Hypothalamus (tissue), 51 donors: Measurements from ENCODE around the gene SUN1.

Source experiments
- DNase-seq, 51 donors: peaks; one replicate each; lab custom pipeline; 2025; lab: John Stamatoyannopoulos, UW

Gene SUN1

GRCh38 chr7:888081-889024 is 56.1 kb downstream of the SUN1 start:
- peak in 2 of 51 donors; percentile 24 to 59 for DNase-seq

DNA sequence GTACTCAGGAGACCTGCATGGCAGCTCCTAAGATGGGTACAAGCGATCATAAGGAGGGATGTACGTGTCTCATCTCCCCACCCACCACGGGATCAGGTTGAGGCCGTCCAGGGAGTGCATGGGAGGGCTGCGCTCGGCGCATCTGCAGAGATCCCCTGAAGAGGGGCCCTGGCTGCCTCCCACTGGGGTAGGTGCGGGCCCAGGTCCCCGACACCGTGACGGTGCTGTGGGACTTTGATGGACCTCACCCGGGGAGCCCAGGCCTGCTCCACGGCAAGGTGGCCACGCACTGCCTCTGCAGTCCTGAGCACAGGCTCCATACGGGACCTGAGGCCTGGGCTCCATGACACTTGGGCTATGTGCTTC is 56.7 kb downstream of the SUN1 start:
- DNase-seq, result no peak

DNA sequence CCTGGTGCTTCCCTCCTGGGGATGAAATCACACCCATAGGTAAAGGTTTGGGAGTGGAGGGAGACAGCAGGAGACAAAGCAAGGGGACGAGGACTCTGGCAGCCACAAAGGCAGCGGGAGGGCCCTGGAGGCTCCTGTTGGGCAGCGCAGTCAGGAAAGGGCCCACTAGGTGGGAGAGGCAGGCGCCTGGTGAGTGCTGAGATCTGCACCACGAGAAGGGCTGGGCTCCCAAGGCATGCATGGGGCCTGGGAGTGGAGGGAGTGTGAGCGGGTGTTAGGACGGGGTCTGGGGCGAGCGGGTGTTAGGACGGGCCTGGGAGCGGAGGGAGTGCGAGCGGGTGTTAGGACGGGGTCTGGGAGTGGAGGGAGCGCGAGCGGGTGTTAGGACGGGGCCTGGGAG is 57.1 kb downstream of the SUN1 start:
- no peak for DNase-seq

DNA sequence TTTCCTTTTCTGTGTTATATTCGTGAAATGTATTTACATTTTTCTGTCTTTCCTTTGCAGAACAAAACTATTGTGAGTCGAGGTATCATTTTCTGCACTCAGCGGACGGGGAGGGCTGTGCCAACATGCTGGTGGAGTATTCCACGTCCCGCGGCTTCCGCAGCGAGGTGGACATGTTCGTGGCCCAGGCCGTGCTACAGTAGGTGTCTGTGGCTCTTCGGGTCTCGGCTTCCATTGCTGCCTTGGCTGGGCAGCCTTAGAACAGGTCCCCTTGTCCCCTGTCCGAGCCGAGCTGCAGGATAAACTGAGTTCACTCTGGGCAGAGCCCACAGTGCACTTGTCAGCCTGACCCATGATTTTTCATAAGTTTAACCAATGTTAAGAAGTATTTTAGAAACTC is 58.6 kb downstream of the SUN1 start:
- DNase-seq, result no peak

DNA sequence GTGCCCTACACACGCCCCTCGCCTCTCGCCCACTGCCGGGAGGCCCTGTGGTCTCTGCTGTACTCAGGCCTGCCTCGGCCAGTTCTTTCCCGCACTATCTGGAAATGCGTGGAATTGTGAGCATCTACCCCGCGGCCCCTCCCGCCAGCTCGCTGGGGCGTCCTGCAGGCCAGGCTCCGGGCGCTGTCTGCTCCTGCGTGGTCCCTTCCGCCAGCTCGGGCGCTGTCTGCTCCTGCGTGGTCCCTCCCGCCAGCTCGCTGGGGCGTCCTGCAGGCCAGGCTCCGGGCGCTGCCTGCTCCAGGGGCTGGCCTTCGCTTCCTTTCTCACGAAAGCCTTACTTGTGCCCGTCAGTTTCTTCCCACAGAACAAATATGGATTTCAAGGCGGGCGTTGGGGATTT is 59.0 kb downstream of the SUN1 start:
- DNase-seq, result no peak

- no peak for DNase-seq
Observed at GRCh38 chr7:891805-892204, 59.5 kb downstream of the SUN1 start.

GRCh38 chr7:892648-893593 is 60.6 kb downstream of the SUN1 start:
- DNase-seq, result no peak

- no peak for DNase-seq
Observed at GRCh38 chr7:893686-894085, 61.4 kb downstream of the SUN1 start.

DNA sequence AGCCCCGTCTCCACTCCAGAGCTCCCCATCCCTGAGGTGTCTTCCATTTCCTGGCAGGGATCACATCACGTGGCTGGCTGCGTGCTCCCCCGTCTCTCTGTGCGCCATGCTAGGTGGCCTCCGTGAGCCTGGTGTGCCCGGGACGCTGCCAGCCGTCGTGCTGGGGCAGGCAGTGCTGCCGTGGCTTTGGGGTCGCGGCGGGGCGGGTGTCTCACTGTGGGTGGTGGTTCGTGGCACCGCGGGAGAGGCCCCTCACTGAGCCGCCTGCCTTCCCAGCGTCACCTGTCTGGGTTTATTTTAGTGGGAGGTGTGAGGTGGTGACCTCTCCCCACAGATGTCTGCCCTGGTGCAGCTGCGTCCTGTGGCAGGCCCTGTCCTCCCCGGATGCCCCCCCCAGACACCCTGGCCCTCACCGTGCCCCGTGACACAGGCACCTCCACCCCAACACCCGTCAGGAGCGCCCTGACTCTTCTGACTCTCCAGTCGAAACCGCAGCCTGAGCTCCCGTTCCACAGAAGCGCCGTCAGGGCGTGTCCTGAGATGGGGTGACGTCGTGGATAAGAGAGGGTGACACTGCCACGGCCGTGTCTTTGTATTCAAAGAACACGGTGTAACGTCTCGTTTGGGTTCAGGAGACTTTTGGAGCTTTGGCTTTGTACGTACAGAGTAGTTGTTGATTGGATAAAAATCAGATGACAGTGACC is 62.0 kb downstream of the SUN1 start:
- DNase-seq, result no peak

DNA sequence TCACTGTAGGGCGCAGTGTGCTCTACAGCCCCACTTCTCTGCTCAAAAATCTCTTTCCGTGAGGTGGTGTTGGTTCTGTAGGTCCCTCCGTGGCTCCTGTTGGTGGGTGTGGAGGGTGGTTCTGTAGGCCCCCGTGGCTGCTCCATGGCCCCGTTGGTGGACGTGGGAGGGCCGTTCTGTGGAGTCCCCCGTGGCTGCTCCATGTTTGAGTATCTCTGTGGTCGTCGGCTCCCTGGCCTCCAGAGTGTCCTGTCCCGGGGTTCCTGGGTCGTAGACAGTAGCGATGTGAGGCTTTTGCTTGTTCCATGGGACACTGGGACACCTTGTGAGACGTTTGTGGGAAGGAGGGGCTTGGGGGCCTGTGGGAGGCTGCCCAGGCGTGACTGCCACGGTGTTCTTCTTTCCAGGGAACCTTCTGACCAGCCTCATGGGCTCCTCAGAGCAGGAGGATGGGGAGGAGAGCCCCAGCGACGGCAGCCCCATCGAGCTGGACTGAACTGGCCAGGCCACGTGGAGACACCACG is 62.7 kb downstream of the SUN1 start:
- DNase-seq, result no peak

GRCh38 chr7:895451-896052 is 63.3 kb downstream of the SUN1 start:
- no peak for DNase-seq

DNA sequence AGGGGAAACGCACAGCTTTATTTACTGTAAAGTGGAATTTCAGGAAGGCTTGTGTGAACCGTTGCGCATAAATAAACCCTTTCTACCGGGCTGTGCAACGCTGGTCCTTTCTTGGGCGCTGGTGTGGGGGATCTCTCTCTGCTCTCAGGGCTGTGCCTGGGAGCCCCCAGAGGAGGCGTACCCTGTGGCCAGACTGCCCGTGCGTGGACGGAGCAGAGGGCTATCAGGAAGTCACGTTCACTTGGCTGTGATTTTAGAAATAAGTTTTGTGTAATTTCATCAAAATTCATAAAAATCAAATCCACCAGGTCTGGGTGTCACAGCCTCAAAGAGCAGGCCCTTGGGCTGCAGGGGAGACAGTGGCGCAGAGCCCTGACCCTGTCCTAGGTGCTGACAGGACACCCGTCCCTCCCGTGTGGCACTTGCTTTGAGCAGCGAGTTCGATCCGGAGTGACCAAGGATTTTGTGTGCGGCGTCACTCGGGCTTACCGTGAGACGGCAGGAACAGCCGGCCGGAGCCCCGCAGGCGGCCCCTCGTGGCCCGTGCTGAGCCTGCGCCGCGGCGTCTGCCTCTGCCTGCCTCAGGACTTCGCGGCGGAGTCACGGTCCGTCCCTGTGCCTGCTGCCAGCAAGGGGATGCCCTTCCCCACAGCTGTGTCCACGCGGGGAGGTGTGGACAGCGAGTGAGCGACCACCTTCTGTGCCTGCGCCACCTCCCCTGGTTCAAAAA is 64.2 kb downstream of the SUN1 start:
- DNase-seq, result no peak

- DNase-seq, result no peak
Observed at GRCh38 chr7:897086-897485, 64.8 kb downstream of the SUN1 start.

DNA sequence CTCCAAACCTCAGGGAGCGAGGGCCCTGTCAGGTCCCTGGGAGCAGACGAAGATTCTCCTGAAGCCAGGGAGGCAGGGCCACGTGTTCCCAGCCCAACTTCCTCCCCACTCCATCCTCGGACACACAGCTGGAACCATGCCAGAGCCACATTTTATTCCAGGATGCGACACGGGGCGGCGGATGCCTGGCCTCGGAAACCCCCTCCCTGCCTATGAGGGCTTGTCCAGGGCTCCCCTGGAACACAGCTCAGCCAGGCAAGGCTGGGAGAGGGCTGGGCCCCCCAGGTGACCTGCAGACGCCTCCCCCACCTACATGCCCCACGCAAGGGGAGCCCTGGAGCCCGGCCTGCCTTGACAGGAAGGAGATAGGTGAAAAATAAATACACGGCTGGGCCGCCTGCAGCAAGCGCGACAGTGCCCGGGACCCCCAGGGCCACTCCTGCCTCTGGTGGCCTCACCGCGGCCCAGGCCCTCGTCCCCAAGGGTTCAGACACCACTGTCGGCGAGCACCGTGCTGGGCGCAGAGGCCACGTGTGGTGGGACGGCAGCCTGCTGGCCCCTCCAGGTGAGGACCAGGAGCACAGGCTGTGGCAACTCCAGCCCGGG is 65.6 kb downstream of the SUN1 start:
- no peak for DNase-seq

GRCh38 chr7:898460-898854 is 66.2 kb downstream of the SUN1 start:
- DNase-seq, result no peak

- no peak for DNase-seq
Observed at GRCh38 chr7:898855-899681, 66.8 kb downstream of the SUN1 start.

GRCh38 chr7:899806-900205 is 67.5 kb downstream of the SUN1 start:
- DNase-seq, result no peak

- DNase-seq, result no peak
Observed at GRCh38 chr7:900331-901040, 68.2 kb downstream of the SUN1 start.
